PC-9 (cell line): ENCODE measurements around the gene EPS8L2. TPM values are rescaled to one million over a fixed set of nuclear protein-coding genes. Genes with fewer than 3 reads are reported as not detected.

Source experiments
- BruUV-seq: library from RNA; stranded (reverse); fragments of 400-500 nt; replicated peaks from 2 replicates; lab custom pipeline; 2021; lab: Mats Ljungman, UMichigan
- CTCF ChIA-PET: fragments of 300-600 bp; sonication (Branson Sonifier 250); formaldehyde crosslinking; loops from one replicate; lab custom pipeline; 2022; ENCODE audit warnings: antibody characterized with exemption; lab: Charles Lee
- POLR2A ChIA-PET: fragments of 300-600 bp; sonication (Branson Sonifier 250); formaldehyde crosslinking; loops from one replicate; lab custom pipeline; 2022; ENCODE audit warnings: antibody characterized with exemption; ENCODE audit not compliant: unreplicated experiment; lab: Charles Lee
- DNase-seq, 2 experiments: peaks; one replicate each; pipeline versions ENCODE4 v3.0.0 to v3.0.0-alpha.2; 2015 to 2022; ENCODE audit warnings: mixed read lengths in 1 of 2
- H2AFZ ChIP-seq: fragments of 200-600 bp; sonication (generic); 2 replicates; pipeline ENCODE4 v1.8.1; 2017; ENCODE audit warnings: antibody characterized with exemption
- H3F3A ChIP-seq: fragments of 200-600 bp; sonication (generic); 2 replicates; pipeline ENCODE4 v1.8.1; 2017; ENCODE audit warnings: antibody characterized with exemption, mild to moderate bottlenecking, low read depth; ENCODE audit not compliant: insufficient read depth
- H3K27ac ChIP-seq: fragments of 200-600 bp; sonication (generic); 2 replicates; pipeline ENCODE4 v1.6.1; 2016; ENCODE audit warnings: mixed run types
- H3K27me3 ChIP-seq: fragments of 200-600 bp; sonication (generic); 2 replicates; pipeline ENCODE4 v1.6.1; 2016; ENCODE audit warnings: low read depth, mixed run types; ENCODE audit not compliant: insufficient read depth
- H3K36me3 ChIP-seq: fragments of 200-600 bp; sonication (generic); 2 replicates; pipeline ENCODE4 v1.6.1; 2016; ENCODE audit warnings: low read depth, mixed run types
- H3K4me1 ChIP-seq: fragments of 200-600 bp; sonication (generic); replicated peaks from 2 replicates; pipeline ENCODE4 v1.6.1; 2016; ENCODE audit warnings: mixed run types; ENCODE audit not compliant: insufficient read depth
- H3K4me2 ChIP-seq: fragments of 200-600 bp; sonication (generic); 2 replicates; pipeline ENCODE4 v1.6.1; 2017; ENCODE audit warnings: mixed run types
- H3K4me3 ChIP-seq: fragments of 200-600 bp; sonication (generic); 2 replicates; pipeline ENCODE4 v1.6.1; 2016; ENCODE audit warnings: mixed run types
- H3K79me2 ChIP-seq: fragments of 200-600 bp; sonication (generic); 2 replicates; pipeline ENCODE4 v1.6.1; 2017; ENCODE audit warnings: low read depth, mixed run types
- H3K9me2 ChIP-seq: fragments of 200-600 bp; sonication (generic); 2 replicates; pipeline ENCODE4 v1.8.1; 2017; ENCODE audit warnings: mild to moderate bottlenecking; ENCODE audit not compliant: insufficient read depth
- H3K9me3 ChIP-seq: fragments of 200-600 bp; sonication (generic); 2 replicates; pipeline ENCODE4 v1.8.1; 2016; ENCODE audit warnings: low read depth; ENCODE audit not compliant: insufficient read depth
- H4K20me1 ChIP-seq: fragments of 200-600 bp; sonication (generic); 2 replicates; pipeline ENCODE4 v1.8.1; 2017; ENCODE audit not compliant: insufficient read depth
- EZH2 ChIP-seq: fragments of 200-600 bp; sonication (generic); IDR thresholded peaks from 2 replicates; pipeline ENCODE4 v1.8.0; 2017; ENCODE audit warnings: antibody characterized with exemption, low read depth
- intact Hi-C: fragments of 100-400 bp; cut with micrococcal nuclease; formaldehyde crosslinking; loops from one replicate; pipeline ENCODE4 v1.10.0; 2022; ENCODE audit not compliant: unreplicated experiment
- total RNA-seq: library from RNA; stranded (reverse); gene quantifications from 2 replicates; pipeline ENCODE4 v1.2.3, GENCODE V29; 2021
- TF ChIP-seq, protein P1 (sequence below): fragments of 200-600 bp; sonication (generic); conservative IDR thresholded peaks from 2 replicates; pipeline ENCODE4 v1.6.1; 2017; ENCODE audit warnings: mixed run types, antibody characterized with exemption, mild to moderate bottlenecking, moderate library complexity

Gene EPS8L2
- total RNA-seq, 1 experiment from 2014 or later: 229 TPM

DNA sequence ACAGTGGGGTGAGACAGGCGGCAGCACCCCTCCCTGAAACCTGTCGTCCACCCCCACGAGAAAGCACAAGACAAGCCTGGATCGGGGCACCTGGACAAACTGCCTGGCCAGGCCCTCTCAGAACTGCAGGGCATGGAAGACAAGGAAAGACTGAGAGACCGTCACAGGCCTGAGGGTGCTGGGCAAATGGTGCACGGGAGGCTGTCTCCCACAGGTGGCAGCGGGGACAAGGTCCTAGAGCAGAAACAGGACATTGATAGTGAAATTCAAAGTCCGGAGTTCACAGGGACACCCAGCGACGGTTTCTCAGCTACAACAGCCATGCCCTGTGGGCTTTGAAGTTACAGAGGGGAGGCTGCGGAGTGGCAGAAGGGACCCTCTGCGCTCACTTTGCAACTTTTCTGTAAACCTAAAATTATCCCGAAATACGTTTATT is 48.3 kb upstream of the EPS8L2 start:
- Histone ChIP-seq H3K4me1 (no peaks in the 10 kb centered on the region), H3K27me3 (no peaks in the 10 kb centered on the region), H3K36me3 (no peaks in the 10 kb centered on the region), H3F3A (no peaks in the 10 kb centered on the region), H3K9me3 (no peaks in the 10 kb centered on the region), H3K4me3 (no peak overlapping the region), H4K20me1 (peaks cover 8% of the 10 kb centered on the region; the same call in 1 of the 2 replicates), H2AFZ (no peak overlapping the region), H3K27ac (no peak overlapping the region), H3K79me2 (no peaks in the 10 kb centered on the region), H3K9me2 (no peaks in the 10 kb centered on the region), H3K4me2 (no peak overlapping the region)
- TF ChIP-seq EZH2: no peak
- TF ChIP-seq, protein P1, sequence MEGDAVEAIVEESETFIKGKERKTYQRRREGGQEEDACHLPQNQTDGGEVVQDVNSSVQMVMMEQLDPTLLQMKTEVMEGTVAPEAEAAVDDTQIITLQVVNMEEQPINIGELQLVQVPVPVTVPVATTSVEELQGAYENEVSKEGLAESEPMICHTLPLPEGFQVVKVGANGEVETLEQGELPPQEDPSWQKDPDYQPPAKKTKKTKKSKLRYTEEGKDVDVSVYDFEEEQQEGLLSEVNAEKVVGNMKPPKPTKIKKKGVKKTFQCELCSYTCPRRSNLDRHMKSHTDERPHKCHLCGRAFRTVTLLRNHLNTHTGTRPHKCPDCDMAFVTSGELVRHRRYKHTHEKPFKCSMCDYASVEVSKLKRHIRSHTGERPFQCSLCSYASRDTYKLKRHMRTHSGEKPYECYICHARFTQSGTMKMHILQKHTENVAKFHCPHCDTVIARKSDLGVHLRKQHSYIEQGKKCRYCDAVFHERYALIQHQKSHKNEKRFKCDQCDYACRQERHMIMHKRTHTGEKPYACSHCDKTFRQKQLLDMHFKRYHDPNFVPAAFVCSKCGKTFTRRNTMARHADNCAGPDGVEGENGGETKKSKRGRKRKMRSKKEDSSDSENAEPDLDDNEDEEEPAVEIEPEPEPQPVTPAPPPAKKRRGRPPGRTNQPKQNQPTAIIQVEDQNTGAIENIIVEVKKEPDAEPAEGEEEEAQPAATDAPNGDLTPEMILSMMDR: no peak
- no peak for DNase-seq
- ChIA-PET CTCF (no interaction called here), POLR2A (no interaction called here)
- no TSS peak for BruUV-seq
- intact Hi-C loops: no loop called here

DNA sequence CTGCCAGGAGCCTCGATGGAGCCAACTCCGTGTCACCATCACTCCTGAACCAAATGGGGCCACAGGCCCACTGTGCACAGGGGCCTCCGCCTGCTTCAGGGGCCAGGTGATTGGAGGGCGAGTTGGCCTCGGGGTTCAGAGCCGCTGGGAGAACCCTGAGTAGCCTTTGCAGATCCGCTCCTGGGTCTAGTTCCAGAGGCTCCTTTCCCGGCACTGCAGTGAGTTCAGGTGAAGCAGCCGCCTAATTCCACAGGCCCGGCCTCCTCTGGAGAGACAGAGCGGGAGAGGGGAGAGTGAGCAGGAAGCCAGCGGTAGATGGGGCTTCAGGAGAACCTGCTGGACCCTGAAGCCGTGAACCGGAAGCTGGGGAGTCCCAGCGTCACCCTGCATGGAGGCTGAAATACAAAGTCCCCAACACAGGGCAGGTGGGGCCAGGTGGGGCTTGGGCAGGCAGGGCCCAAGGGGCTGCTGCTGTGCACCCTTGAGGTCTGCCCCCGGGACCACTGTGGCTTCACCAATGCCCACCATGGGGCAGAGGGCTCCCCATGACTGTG is 46.4 kb upstream of the EPS8L2 start:
- Histone ChIP-seq H3K4me3 (no peak overlapping the region), H3K9me3 (no peaks in the 10 kb centered on the region), H3K9me2 (no peaks in the 10 kb centered on the region), H3K27ac (no peak overlapping the region), H2AFZ (no peak overlapping the region), H3F3A (0 out of 2 replicates have a peak, but pooled peaks cover 6% of the 10 kb centered on the region), H3K36me3 (no peaks in the 10 kb centered on the region), H4K20me1 (peaks cover 8% of the 10 kb centered on the region; the same call in 1 of the 2 replicates), H3K4me1 (no peaks in the 10 kb centered on the region), H3K4me2 (no peak overlapping the region), H3K27me3 (no peaks in the 10 kb centered on the region), H3K79me2 (no peaks in the 10 kb centered on the region)
- no peak for DNase-seq
- ChIA-PET CTCF (no interaction called here), POLR2A (no interaction called here)
- BruUV-seq: no TSS peak
- TF ChIP-seq, protein P1: no peak
- intact Hi-C loops: loop anchor here (5.0 kb wide), 1 partner anchor 103 kb away; no protein-coding TSS in a partner anchor

DNA sequence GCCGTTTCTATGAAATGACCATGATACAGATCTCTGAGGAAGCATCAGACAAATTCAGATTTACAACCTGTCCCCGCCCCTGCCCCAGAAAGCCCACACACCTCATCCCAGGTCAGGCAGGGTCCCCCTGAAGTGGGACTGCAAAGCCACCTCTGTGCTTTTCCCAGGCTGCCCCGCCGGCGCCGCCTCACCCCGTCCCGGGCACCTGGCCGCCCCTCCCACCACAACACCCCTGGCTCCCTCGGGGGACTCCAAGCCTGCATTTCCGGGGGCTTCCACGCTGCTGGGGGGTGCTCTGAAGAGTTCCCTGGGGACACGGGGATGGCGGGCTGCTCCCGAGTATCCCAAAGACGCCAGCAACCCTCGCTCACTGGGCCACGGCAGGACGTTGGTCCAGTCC is 45.8 kb upstream of the EPS8L2 start:
- Histone ChIP-seq H3K9me2 (no peaks in the 10 kb centered on the region), H4K20me1 (peaks cover 8% of the 10 kb centered on the region; the same call in 1 of the 2 replicates), H3K27me3 (no peaks in the 10 kb centered on the region), H3K36me3 (no peaks in the 10 kb centered on the region), H3K4me2 (no peak overlapping the region), H2AFZ (no peak overlapping the region), H3K4me1 (no peaks in the 10 kb centered on the region), H3K79me2 (no peaks in the 10 kb centered on the region), H3K4me3 (no peak overlapping the region), H3F3A (0 out of 2 replicates have a peak, but pooled peaks cover 6% of the 10 kb centered on the region), H3K9me3 (no peaks in the 10 kb centered on the region), H3K27ac (no peak overlapping the region)
- no peak for TF ChIP-seq EZH2
- TF ChIP-seq, protein P1: no peak
- intact Hi-C loops: loop anchor here (5.0 kb wide), 1 partner anchor 102 kb away; no protein-coding TSS in a partner anchor
- POLR2A ChIA-PET: no interaction called here
- BruUV-seq: no TSS peak
- no peak for DNase-seq
- CTCF ChIA-PET: interaction anchor here (0.6 kb wide), 1 partner anchor 725 kb away, joined by 3 read pairs; no protein-coding TSS in a partner anchor
